Trophoblast cell (in vitro differentiated cells and primary cell): ENCODE measurements around the gene LRATD1.

ENCODE experiments used
- DNase-seq, 2 donors: peaks; one replicate each; pipeline ENCODE4 v3.0.0-alpha.2; 2016
- H2AFZ ChIP-seq: 2 replicates; pipeline ENCODE4 v1.6.1; 2013; ENCODE audit warnings: low read length, moderate library complexity, mild to moderate bottlenecking; ENCODE audit not compliant: insufficient read depth, poor library complexity
- H2AK5ac ChIP-seq: 2 replicates; pipeline ENCODE4 v1.6.1; 2013; ENCODE audit warnings: mild to moderate bottlenecking, low read length
- H2BK120ac ChIP-seq: 2 replicates; pipeline ENCODE4 v1.6.1; 2013; ENCODE audit warnings: low read length, mild to moderate bottlenecking, moderate library complexity; ENCODE audit not compliant: insufficient read depth, poor library complexity
- H2BK12ac ChIP-seq: 2 replicates; pipeline ENCODE4 v1.6.1; 2013; ENCODE audit warnings: mild to moderate bottlenecking, low read length, moderate library complexity
- H2BK5ac ChIP-seq: 2 replicates; pipeline ENCODE4 v1.6.1; 2013; ENCODE audit warnings: low read length, low read depth, moderate library complexity, mild to moderate bottlenecking; ENCODE audit not compliant: poor library complexity
- H3K14ac ChIP-seq: 2 replicates; pipeline ENCODE4 v1.6.1; 2013; ENCODE audit warnings: mild to moderate bottlenecking, low read length
- H3K18ac ChIP-seq: 2 replicates; pipeline ENCODE4 v1.6.1; 2013; ENCODE audit warnings: mild to moderate bottlenecking, low read length
- H3K23ac ChIP-seq: 2 replicates; pipeline ENCODE4 v1.6.1; 2013; ENCODE audit warnings: low read length
- H3K27ac ChIP-seq: 2 replicates; pipeline ENCODE4 v1.5.1; 2013; ENCODE audit warnings: low read depth, mild to moderate bottlenecking, inconsistent platforms, low read length, moderate library complexity
- H3K27me3 ChIP-seq: 2 replicates; pipeline ENCODE4 v1.6.1; 2013; ENCODE audit warnings: inconsistent platforms, mild to moderate bottlenecking, low read length, moderate library complexity; ENCODE audit not compliant: insufficient read depth
- H3K36me3 ChIP-seq, 2 experiments: 1 replicate in 1 of 2; 2 replicates in 1 of 2; pipeline ENCODE4 v1.6.1; 2013; ENCODE audit warnings: low read length in 2 of 2, mild to moderate bottlenecking in 2 of 2, moderate library complexity in 1 of 2; ENCODE audit not compliant: insufficient read depth in 2 of 2, control insufficient read depth in 1 of 2
- H3K4ac ChIP-seq: 2 replicates; pipeline ENCODE4 v1.6.1; 2013; ENCODE audit warnings: low read depth, mild to moderate bottlenecking, low read length, moderate library complexity
- H3K4me1 ChIP-seq, 2 experiments: 1 replicate in 1 of 2; 2 replicates in 1 of 2; pipeline ENCODE4 v1.6.1; 2013; ENCODE audit warnings: low read length in 2 of 2, mild to moderate bottlenecking in 2 of 2, moderate library complexity in 1 of 2; ENCODE audit not compliant: insufficient read depth in 2 of 2, control insufficient read depth in 1 of 2
- H3K4me2 ChIP-seq: 2 replicates; pipeline ENCODE4 v1.6.1; 2013; ENCODE audit warnings: inconsistent platforms, mild to moderate bottlenecking, low read length, moderate library complexity
- H3K4me3 ChIP-seq: 2 replicates; pipeline ENCODE4 v1.5.1; 2013; ENCODE audit warnings: mild to moderate bottlenecking, low read depth, low read length, inconsistent platforms
- H3K79me1 ChIP-seq: one replicate; pipeline ENCODE4 v1.6.1; 2013; ENCODE audit warnings: low read length
- H3K79me2 ChIP-seq: 2 replicates; pipeline ENCODE4 v1.6.1; 2013; ENCODE audit warnings: low read length, mild to moderate bottlenecking; ENCODE audit not compliant: control insufficient read depth, insufficient read depth, poor library complexity
- H3K9ac ChIP-seq: 2 replicates; pipeline ENCODE4 v1.6.1; 2013; ENCODE audit warnings: mild to moderate bottlenecking, low read length
- H3K9me3 ChIP-seq: 2 replicates; pipeline ENCODE4 v1.6.1; 2013; ENCODE audit warnings: low read depth, mild to moderate bottlenecking, control low read depth, inconsistent platforms, low read length; ENCODE audit not compliant: insufficient read depth
- H4K12ac ChIP-seq: 2 replicates; pipeline ENCODE4 v1.6.1; 2013; ENCODE audit warnings: low read depth, mild to moderate bottlenecking, low read length, moderate library complexity
- H4K8ac ChIP-seq: 2 replicates; pipeline ENCODE4 v1.6.1; 2013; ENCODE audit warnings: low read depth, mild to moderate bottlenecking, low read length, moderate library complexity
- H4K91ac ChIP-seq: one replicate; pipeline ENCODE4 v1.6.1; 2013; ENCODE audit warnings: low read depth, mild to moderate bottlenecking, low read length, moderate library complexity
- WGBS: extraction: QIAGEN DNeasy Blood & Tissue Kit; methylation state at CpG from one replicate; pipeline ENCODE4 v1.1.7; 2013; ENCODE audit warnings: missing lambda C conversion rate; ENCODE audit not compliant: insufficient read length, insufficient coverage; ENCODE audit errors: extremely low coverage; 5-methylcytosine and 5-hydroxymethylcytosine counted together

LRATD1 gene

GRCh38 chr2:14623237-14623636 is 9.3 kb upstream of the LRATD1 start:
- Histone ChIP-seq H3K79me2 (no peaks in the 10 kb centered on the region), H3K9me3 (no peaks in the 10 kb centered on the region), H2AFZ (no peak overlapping the region), H3K36me3 (no peaks in the 10 kb centered on the region), H3K4ac (no peak overlapping the region), H2BK12ac (no peak overlapping the region), H3K18ac (no peak overlapping the region), H3K27ac (no peak overlapping the region), H3K27me3 (no peaks in the 10 kb centered on the region), H3K79me1 (no peaks in the 10 kb centered on the region), H3K4me2 (no peak overlapping the region), H3K9ac (no peak overlapping the region), H3K23ac (no peak overlapping the region), H2BK5ac (no peak overlapping the region), H2AK5ac (no peak overlapping the region), H4K8ac (no peak overlapping the region), H3K14ac (no peak overlapping the region), H4K91ac (no peak overlapping the region), H3K4me3 (no peak overlapping the region), H4K12ac (no peak overlapping the region), H2BK120ac (no peak overlapping the region), H3K4me1 (no peaks in the 10 kb centered on the region)
- 89% methylated on average over 1 of the region's 1 CpG for WGBS
- no peak for DNase-seq

- Histone ChIP-seq H3K36me3 (no peaks in the 10 kb centered on the region), H3K9ac (no peak overlapping the region), H4K8ac (no peak overlapping the region), H3K18ac (no peak overlapping the region), H2AK5ac (no peak overlapping the region), H3K4me3 (no peak overlapping the region), H2BK5ac (no peak overlapping the region), H3K4me2 (no peak overlapping the region), H3K4me1 (peaks cover 3 to 4% of the 10 kb centered on the region in 2 experiments), H2AFZ (no peak overlapping the region), H4K91ac (no peak overlapping the region), H3K4ac (no peak overlapping the region), H2BK12ac (no peak overlapping the region), H3K9me3 (no peaks in the 10 kb centered on the region), H3K79me2 (no peaks in the 10 kb centered on the region), H2BK120ac (no peak overlapping the region), H3K27me3 (no peaks in the 10 kb centered on the region), H3K79me1 (no peaks in the 10 kb centered on the region), H3K14ac (no peak overlapping the region), H3K27ac (no peak overlapping the region), H4K12ac (no peak overlapping the region), H3K23ac (no peak overlapping the region)
- WGBS: no CpG with 5 or more reads among the region's 3 CpGs
- no peak for DNase-seq
Observed at GRCh38 chr2:14626873-14627272, 5.6 kb upstream of the LRATD1 start.

- WGBS: no CpG with 5 or more reads among the region's 2 CpGs
Observed at GRCh38 chr2:14628901-14629300, 3.6 kb upstream of the LRATD1 start.

GRCh38 chr2:14631406-14632040 is 994 bp upstream of the LRATD1 start:
- H3K4me1 ChIP-seq: peaks cover 14 to 21% of the 10 kb centered on the region in 2 experiments
- H3K79me2 ChIP-seq: peaks cover 3% of the 10 kb centered on the region
- H3K4me3 ChIP-seq: no peak overlapping the region
- H3K14ac ChIP-seq: no peak overlapping the region
- H3K36me3 ChIP-seq: no peaks in the 10 kb centered on the region
- H3K79me1 ChIP-seq: peaks cover 4% of the 10 kb centered on the region
- H2BK120ac ChIP-seq: no peak overlapping the region
- H3K27me3 ChIP-seq: peaks cover 13% of the 10 kb centered on the region
- peaks cover 2% of the 10 kb centered on the region for H3K9me3 ChIP-seq
- DNase-seq: no peak
- H3K18ac ChIP-seq: no peak overlapping the region
- no peak overlapping the region for H4K8ac ChIP-seq
- WGBS: no CpG with 5 or more reads among the region's 3 CpGs
- no peak overlapping the region for H3K27ac ChIP-seq
- no peak overlapping the region for H3K23ac ChIP-seq
- H2AK5ac ChIP-seq: no peak overlapping the region
- no peak overlapping the region for H3K9ac ChIP-seq
- no peak overlapping the region for H4K12ac ChIP-seq
- H2AFZ ChIP-seq: no peak overlapping the region
- H3K4ac ChIP-seq: no peak overlapping the region
- no peak overlapping the region for H2BK5ac ChIP-seq
- peak overlapping the region; percentile 99 for H3K4me2 ChIP-seq
- no peak overlapping the region for H4K91ac ChIP-seq
- no peak overlapping the region for H2BK12ac ChIP-seq

More at GRCh38 chr2:14628901-14629300, 3.6 kb upstream of the LRATD1 start:
- Histone ChIP-seq H3K23ac (no peak overlapping the region), H3K4me1 (peaks cover 10 to 15% of the 10 kb centered on the region in 2 experiments), H3K27me3 (peaks cover 10% of the 10 kb centered on the region), H4K12ac (no peak overlapping the region), H3K18ac (no peak overlapping the region), H3K27ac (no peak overlapping the region), H3K4ac (no peak overlapping the region), H3K79me1 (peaks cover 4% of the 10 kb centered on the region), H3K36me3 (no peaks in the 10 kb centered on the region), H2AFZ (no peak overlapping the region), H3K14ac (no peak overlapping the region), H3K9me3 (peaks cover 2% of the 10 kb centered on the region), H4K91ac (no peak overlapping the region), H4K8ac (no peak overlapping the region), H3K4me2 (no peak overlapping the region), H3K9ac (no peak overlapping the region), H2AK5ac (no peak overlapping the region), H2BK12ac (no peak overlapping the region), H2BK120ac (no peak overlapping the region), H3K79me2 (peaks cover 3% of the 10 kb centered on the region), H2BK5ac (no peak overlapping the region), H3K4me3 (no peak overlapping the region)
- peak; percentile 36 to 46 for DNase-seq
